CD4-positive, CD25-positive, alpha-beta regulatory T cell (primary cell): Measurements from ENCODE around the gene DHRS13. TPM values are rescaled to one million over a fixed set of nuclear protein-coding genes. Genes with fewer than 3 reads are reported as not detected.
"Not testable (repeated sequence)": the region's sequence is repeated elsewhere in the genome, so short reads cannot be mapped to it uniquely, and the experiment has no call there.

Experiments used
- ATAC-seq, 2 donors: fragments of 150-1000 bp; cut with Tn5 transposase; one replicate each; pipeline ENCODE4 v1.10.0; 2021; ENCODE audit warnings: low read depth in 2 of 2, moderate number of reproducible peaks in 2 of 2, moderate library complexity in 1 of 2
- DNase-seq, 3 donors: peaks; one replicate each; pipeline versions ENCODE4 v3.0.0 to v3.0.0-alpha.2; 2012 to 2022; ENCODE audit warnings: mixed read lengths in 1 of 3
- H3K27ac ChIP-seq: one replicate; pipeline ENCODE4 v1.7.0; 2013; ENCODE audit warnings: mild to moderate bottlenecking, low read length; ENCODE audit not compliant: insufficient read depth, poor library complexity, severe bottlenecking
- H3K27me3 ChIP-seq: one replicate; pipeline ENCODE4 v1.7.0; 2013; ENCODE audit warnings: low read length; ENCODE audit not compliant: control insufficient read depth, insufficient read depth
- H3K36me3 ChIP-seq: one replicate; pipeline ENCODE4 v1.7.0; 2013; ENCODE audit warnings: mild to moderate bottlenecking, low read length, moderate library complexity; ENCODE audit not compliant: control insufficient read depth, insufficient read depth
- H3K4me1 ChIP-seq: 2 replicates; pipeline ENCODE4 v1.7.0; 2013; ENCODE audit warnings: mild to moderate bottlenecking, low read length; ENCODE audit not compliant: insufficient read depth, control insufficient read depth, poor library complexity, severe bottlenecking
- H3K4me3 ChIP-seq: one replicate; pipeline ENCODE4 v1.7.0; 2013; ENCODE audit warnings: low read depth, mild to moderate bottlenecking, low read length, moderate library complexity
- H3K9me3 ChIP-seq, 2 experiments: 1 replicate in 1 of 2; 2 replicates in 1 of 2; pipeline ENCODE4 v1.7.0; 2013; ENCODE audit warnings: low read length in 2 of 2, mild to moderate bottlenecking in 1 of 2, moderate library complexity in 1 of 2; ENCODE audit not compliant: control insufficient read depth in 2 of 2
- H3K27ac Mint-ChIP-seq, 3 donors: one replicate each; pipeline ENCODE4 v1.8.0; 2020 to 2022; ENCODE audit warnings: mild to moderate bottlenecking in 3 of 3, mixed read lengths in 3 of 3, moderate library complexity in 2 of 3
- H3K27me3 Mint-ChIP-seq: one replicate; pipeline ENCODE4 v1.8.0; 2022; ENCODE audit warnings: mild to moderate bottlenecking, mixed read lengths
- H3K36me3 Mint-ChIP-seq: one replicate; pipeline ENCODE4 v1.8.0; 2020; ENCODE audit warnings: mixed read lengths
- H3K4me1 Mint-ChIP-seq, 4 donors: one replicate each; pipeline ENCODE4 v1.8.0; 2020 to 2022; ENCODE audit warnings: mixed read lengths in 4 of 4, mild to moderate bottlenecking in 1 of 4
- H3K4me3 Mint-ChIP-seq, 4 donors: one replicate each; pipeline ENCODE4 v1.8.0; 2020 to 2022; ENCODE audit warnings: mild to moderate bottlenecking in 4 of 4, mixed read lengths in 4 of 4, moderate library complexity in 3 of 4
- H3K9me3 Mint-ChIP-seq, 7 donors: one replicate each; pipeline ENCODE4 v1.8.0; 2020 to 2022; ENCODE audit warnings: mixed read lengths in 7 of 7, mild to moderate bottlenecking in 3 of 7, moderate library complexity in 2 of 7
- polyA plus RNA-seq, 4 donors: library from polyadenylated mRNA; unstranded; fragments of 300-500 nt; fragmentation: Illumina TruSeq; gene quantifications; one replicate each; pipeline ENCODE4 v1.2.3, GENCODE V29; 2021
- total RNA-seq: library from RNA; stranded (reverse); gene quantifications from one replicate; pipeline ENCODE4 v1.2.3, GENCODE V29; 2022

Gene DHRS13
- total and polyA plus RNA-seq, 5 donors from 2014 or later: 15.0 to 21.1 (median 18.8) TPM

- peak overlapping the region; percentile 97 to 99 (median 98) for H3K4me3 Mint-ChIP-seq
- peaks cover 64% of the 10 kb centered on the region for H3K4me1 ChIP-seq
- H3K36me3 Mint-ChIP-seq: peaks cover 28% of the 10 kb centered on the region
- H3K9me3 ChIP-seq: no peaks in the 10 kb centered on the region
- no peaks in the 10 kb centered on the region for H3K9me3 Mint-ChIP-seq
- peak overlapping the region; percentile 87 for H3K27ac ChIP-seq
- no peaks in the 10 kb centered on the region for H3K27me3 ChIP-seq
- H3K36me3 ChIP-seq: peaks cover 3% of the 10 kb centered on the region
- peaks cover 28 to 80% (median 60%) of the 10 kb centered on the region in 4 donors for H3K4me1 Mint-ChIP-seq
- H3K27me3 Mint-ChIP-seq: no peaks in the 10 kb centered on the region
- H3K27ac Mint-ChIP-seq: peak overlapping the region; percentile 94 to 98 (median 96)
- H3K4me3 ChIP-seq: peak overlapping the region; percentile 87
- DNase-seq (peak in 1 of 3 donors; percentile 22), ATAC-seq (no peak)
Measured at GRCh38 chr17:28895794-28896447, 7.0 kb downstream of the DHRS13 start.

GRCh38 chr17:28893248-28894183 lies 9.4 kb downstream of the DHRS13 start:
- H3K4me1 ChIP-seq: peaks cover 65% of the 10 kb centered on the region
- not testable (repeated sequence) for H3K9me3 ChIP-seq

GRCh38 chr17:28892024-28892423 lies 10.9 kb downstream of the DHRS13 start:
- Histone ChIP-seq H3K9me3 (no peaks in the 10 kb centered on the region), H3K4me3 (no peak overlapping the region), H3K27ac (peak overlapping the region; percentile 2), H3K27me3 (no peaks in the 10 kb centered on the region), H3K36me3 (peaks cover 20% of the 10 kb centered on the region), H3K4me1 (peaks cover 55% of the 10 kb centered on the region)
- Mint-ChIP-seq H3K9me3 (no peaks in the 10 kb centered on the region), H3K4me3 (peak overlapping the region; percentile 61 to 84 (median 66)), H3K36me3 (peaks cover 20% of the 10 kb centered on the region), H3K27me3 (no peaks in the 10 kb centered on the region), H3K4me1 (peaks cover 23 to 78% (median 51%) of the 10 kb centered on the region in 4 donors), H3K27ac (peak overlapping the region; percentile 79 to 100 (median 99))
- ATAC-seq (no peak), DNase-seq (no peak)

More at GRCh38 chr17:28893248-28894183, 9.4 kb downstream of the DHRS13 start:
- Mint-ChIP-seq H3K27ac (peak overlapping the region; percentile 99 to 100 (median 100)), H3K36me3 (peaks cover 20% of the 10 kb centered on the region), H3K4me1 (peaks cover 23 to 79% (median 55%) of the 10 kb centered on the region in 4 donors), H3K4me3 (peak overlapping the region; percentile 88 to 95 (median 91))
- Histone ChIP-seq H3K4me3 (peak overlapping the region; percentile 80), H3K27ac (peak overlapping the region; percentile 85), H3K36me3 (peaks cover 11% of the 10 kb centered on the region)
- not testable (repeated sequence) for ATAC-seq, H3K9me3 Mint-ChIP-seq, H3K27me3 Mint-ChIP-seq, H3K27me3 ChIP-seq
- DNase-seq: peak in 2 of 3 donors; percentile 43 to 59

- peaks cover 28% of the 10 kb centered on the region for H3K36me3 ChIP-seq
- no peaks in the 10 kb centered on the region for H3K27me3 ChIP-seq
- DNase-seq (no peak), ATAC-seq (no peak)
- peak overlapping the region; percentile 2 for H3K27ac ChIP-seq
- Mint-ChIP-seq H3K36me3 (peaks cover 20% of the 10 kb centered on the region), H3K27ac (peak overlapping the region; percentile 79 to 100 (median 84)), H3K27me3 (no peaks in the 10 kb centered on the region), H3K4me3 (peak overlapping the region; percentile 61 to 84 (median 66)), H3K9me3 (no peaks in the 10 kb centered on the region), H3K4me1 (peaks cover 22 to 75% (median 45%) of the 10 kb centered on the region in 4 donors)
- peaks cover 49% of the 10 kb centered on the region for H3K4me1 ChIP-seq
- H3K4me3 ChIP-seq: no peak overlapping the region
- no peaks in the 10 kb centered on the region for H3K9me3 ChIP-seq
Measured at GRCh38 chr17:28891201-28891600, 11.7 kb downstream of the DHRS13 start.

- Mint-ChIP-seq H3K9me3 (no peaks in the 10 kb centered on the region), H3K27ac (peak overlapping the region in 2 of 3 donors; percentile 77 to 100), H3K4me3 (peak overlapping the region in 2 of 4 donors; percentile 19 to 52), H3K4me1 (peaks cover 16 to 71% (median 35%) of the 10 kb centered on the region in 4 donors), H3K36me3 (peaks cover 26% of the 10 kb centered on the region), H3K27me3 (no peaks in the 10 kb centered on the region)
- H3K27ac ChIP-seq: no peak overlapping the region
- no peak for ATAC-seq
- H3K4me3 ChIP-seq: no peak overlapping the region
- H3K36me3 ChIP-seq: peaks cover 39% of the 10 kb centered on the region
- peaks cover 37% of the 10 kb centered on the region for H3K4me1 ChIP-seq
- no peaks in the 10 kb centered on the region for H3K27me3 ChIP-seq
- DNase-seq: peak in 1 of 3 donors; percentile 66
- no peaks in the 10 kb centered on the region for H3K9me3 ChIP-seq
Measured at GRCh38 chr17:28889996-28890395, 12.9 kb downstream of the DHRS13 start.

- Mint-ChIP-seq H3K4me3 (no peak overlapping the region), H3K9me3 (no peaks in the 10 kb centered on the region), H3K27me3 (no peaks in the 10 kb centered on the region), H3K36me3 (peaks cover 34% of the 10 kb centered on the region), H3K4me1 (peaks cover 15 to 68% (median 32%) of the 10 kb centered on the region in 4 donors), H3K27ac (peak overlapping the region in 2 of 3 donors; percentile 32 to 100)
- DNase-seq (no peak), ATAC-seq (no peak)
- Histone ChIP-seq H3K9me3 (no peaks in the 10 kb centered on the region), H3K4me3 (no peak overlapping the region), H3K36me3 (peaks cover 51% of the 10 kb centered on the region), H3K27me3 (no peaks in the 10 kb centered on the region), H3K4me1 (peaks cover 25% of the 10 kb centered on the region), H3K27ac (no peak overlapping the region)
Measured at GRCh38 chr17:28888832-28889231, 14.0 kb downstream of the DHRS13 start.

GRCh38 chr17:28887871-28888471 lies 14.9 kb downstream of the DHRS13 start:
- no peak overlapping the region for H3K27ac ChIP-seq
- Mint-ChIP-seq H3K9me3 (no peaks in the 10 kb centered on the region), H3K27ac (peak overlapping the region in 2 of 3 donors; percentile 14 to 32), H3K4me1 (peaks cover 6 to 60% (median 23%) of the 10 kb centered on the region in 4 donors), H3K27me3 (no peaks in the 10 kb centered on the region), H3K36me3 (peaks cover 28% of the 10 kb centered on the region), H3K4me3 (no peak overlapping the region)
- H3K27me3 ChIP-seq: no peaks in the 10 kb centered on the region
- H3K9me3 ChIP-seq: no peaks in the 10 kb centered on the region
- no peak overlapping the region for H3K4me3 ChIP-seq
- DNase-seq (no peak), ATAC-seq (no peak)
- peaks cover 54% of the 10 kb centered on the region for H3K36me3 ChIP-seq
- peaks cover 17% of the 10 kb centered on the region for H3K4me1 ChIP-seq
